NCI-H2171 treated with DMSO at 0.1 percent for 48 hours (cell line): ENCODE measurements around the gene EN2.
A peak's percentile ranks its signal among the peaks of the same experiment; 100 is the strongest.

ENCODE experiments used
- DNase-seq: peaks from one replicate; lab custom pipeline; 2025; lab: John Stamatoyannopoulos, UW

Gene EN2

GRCh38 chr7:155486783-155487508, 29.0 kb downstream of the EN2 start:
- no peak for DNase-seq

GRCh38 chr7:155487509-155488482, 29.9 kb downstream of the EN2 start:
- no peak for DNase-seq

GRCh38 chr7:155488483-155489127, 30.7 kb downstream of the EN2 start:
- DNase-seq, result no peak

GRCh38 chr7:155489158-155489840, 31.4 kb downstream of the EN2 start:
- no peak for DNase-seq

- DNase-seq, result no peak
These were observed 32.1 kb downstream of the EN2 start for GRCh38 chr7:155489862-155490696.

GRCh38 chr7:155490697-155491628, 33.0 kb downstream of the EN2 start:
- no peak for DNase-seq

GRCh38 chr7:155491812-155492211, 33.9 kb downstream of the EN2 start:
- DNase-seq, result no peak

- DNase-seq, result no peak
These were observed 36.0 kb downstream of the EN2 start for GRCh38 chr7:155493744-155494538.

GRCh38 chr7:155494551-155494950, 36.6 kb downstream of the EN2 start:
- no peak for DNase-seq

- no peak for DNase-seq
These were observed 37.7 kb downstream of the EN2 start for GRCh38 chr7:155495440-155496248.

- DNase-seq, result no peak
These were observed 38.5 kb downstream of the EN2 start for GRCh38 chr7:155496267-155497005.

GRCh38 chr7:155497149-155497901, 39.4 kb downstream of the EN2 start:
- no peak for DNase-seq

- no peak for DNase-seq
These were observed 47.5 kb downstream of the EN2 start for GRCh38 chr7:155505422-155505793.

- DNase-seq, result peak; percentile 27
These were observed 49.0 kb downstream of the EN2 start for GRCh38 chr7:155506854-155507337.

- no peak for DNase-seq
These were observed 49.6 kb downstream of the EN2 start for GRCh38 chr7:155507576-155507975.
